HCT116 (cell line): Measurements from ENCODE around the gene NUDT16L1.

Experiments used
- CBX3 ChIP-seq: IDR thresholded peaks from 2 replicates; pipeline ENCODE4 v1.6.1; 2012; ENCODE audit warnings: low read depth
- EZH2phosphoT487 ChIP-seq: fragments of 200-600 bp; IDR thresholded peaks from 2 replicates; pipeline ENCODE4 v1.6.1; 2018; ENCODE audit warnings: antibody characterized with exemption, borderline replicate concordance
- SP1 ChIP-seq: IDR thresholded peaks from 2 replicates; pipeline ENCODE4 v1.6.1; 2012; ENCODE audit warnings: low read depth
- TCF7L2 ChIP-seq: IDR thresholded peaks from 2 replicates; pipeline ENCODE4 v1.7.0; 2011; ENCODE audit warnings: borderline replicate concordance, inconsistent platforms; ENCODE audit not compliant: insufficient read depth, insufficient read length; ENCODE audit errors: extremely low read depth
- YY1 ChIP-seq: IDR thresholded peaks from 2 replicates; pipeline ENCODE4 v1.6.1; 2011; ENCODE audit warnings: low read length, low read depth, moderate library complexity, mild to moderate bottlenecking; ENCODE audit not compliant: insufficient replicate concordance; ENCODE audit errors: extremely low read depth
- ZFX ChIP-seq: fragments of 450-650 bp; IDR thresholded peaks from 2 replicates; pipeline ENCODE4 v1.6.1; 2017
- TF ChIP-seq, protein P1 (sequence below): IDR thresholded peaks from 2 replicates; pipeline ENCODE4 v1.6.1; 2012
- TF ChIP-seq, protein P2 (sequence below), 3 experiments: fragments of 200-600 bp in 1 of 3; sonication (generic) in 1 of 3; IDR thresholded peaks in 2 of 3; conservative IDR thresholded peaks in 1 of 3; 2 replicates each; pipeline ENCODE4 v1.5.1; 2012 to 2017; ENCODE audit warnings: low read depth in 2 of 3, low read length in 2 of 3, antibody characterized with exemption in 1 of 3, borderline replicate concordance in 1 of 3, control low read depth in 1 of 3, mild to moderate bottlenecking in 1 of 3, mixed read lengths in 1 of 3, mixed run types in 1 of 3, moderate library complexity in 1 of 3; ENCODE audit not compliant: insufficient read depth in 1 of 3
- TF ChIP-seq, protein P3 (sequence below): IDR thresholded peaks from 2 replicates; pipeline ENCODE4 v1.6.1; 2012

DNA sequence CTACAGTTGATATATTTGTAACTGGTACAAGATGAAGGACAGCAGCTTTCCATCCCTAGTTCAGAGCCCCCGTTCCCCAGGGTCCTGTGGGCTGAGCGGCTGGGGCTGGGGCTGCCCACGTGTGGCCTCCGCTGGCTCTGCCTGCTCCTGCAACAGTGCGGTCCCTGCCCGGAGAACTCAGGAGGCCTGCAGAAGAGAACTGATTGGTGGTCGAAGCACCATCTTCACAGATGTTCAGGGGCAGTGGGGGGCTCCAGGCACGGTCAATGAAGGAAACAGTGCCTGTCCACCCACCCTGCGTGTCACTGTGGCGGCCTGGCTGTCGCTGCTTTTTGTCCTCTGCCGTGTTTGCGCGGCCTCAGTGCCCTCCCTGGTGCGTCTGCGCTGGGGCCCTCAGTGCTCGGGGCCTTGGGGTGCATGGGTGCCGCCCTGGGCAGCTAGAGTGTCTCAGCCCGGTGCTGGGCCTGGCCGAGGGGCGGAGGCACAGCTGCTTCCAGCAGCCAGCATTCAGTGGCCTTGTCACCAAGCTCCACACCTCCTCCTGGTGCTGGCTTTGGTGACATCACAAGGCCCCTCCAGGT is 4.2 kb upstream of the NUDT16L1 start:
- TF ChIP-seq, protein P1, sequence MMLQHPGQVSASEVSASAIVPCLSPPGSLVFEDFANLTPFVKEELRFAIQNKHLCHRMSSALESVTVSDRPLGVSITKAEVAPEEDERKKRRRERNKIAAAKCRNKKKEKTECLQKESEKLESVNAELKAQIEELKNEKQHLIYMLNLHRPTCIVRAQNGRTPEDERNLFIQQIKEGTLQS, result no peak
- TF ChIP-seq, protein P2, sequence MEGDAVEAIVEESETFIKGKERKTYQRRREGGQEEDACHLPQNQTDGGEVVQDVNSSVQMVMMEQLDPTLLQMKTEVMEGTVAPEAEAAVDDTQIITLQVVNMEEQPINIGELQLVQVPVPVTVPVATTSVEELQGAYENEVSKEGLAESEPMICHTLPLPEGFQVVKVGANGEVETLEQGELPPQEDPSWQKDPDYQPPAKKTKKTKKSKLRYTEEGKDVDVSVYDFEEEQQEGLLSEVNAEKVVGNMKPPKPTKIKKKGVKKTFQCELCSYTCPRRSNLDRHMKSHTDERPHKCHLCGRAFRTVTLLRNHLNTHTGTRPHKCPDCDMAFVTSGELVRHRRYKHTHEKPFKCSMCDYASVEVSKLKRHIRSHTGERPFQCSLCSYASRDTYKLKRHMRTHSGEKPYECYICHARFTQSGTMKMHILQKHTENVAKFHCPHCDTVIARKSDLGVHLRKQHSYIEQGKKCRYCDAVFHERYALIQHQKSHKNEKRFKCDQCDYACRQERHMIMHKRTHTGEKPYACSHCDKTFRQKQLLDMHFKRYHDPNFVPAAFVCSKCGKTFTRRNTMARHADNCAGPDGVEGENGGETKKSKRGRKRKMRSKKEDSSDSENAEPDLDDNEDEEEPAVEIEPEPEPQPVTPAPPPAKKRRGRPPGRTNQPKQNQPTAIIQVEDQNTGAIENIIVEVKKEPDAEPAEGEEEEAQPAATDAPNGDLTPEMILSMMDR (IDR thresholded peaks at IDR 0.05 in 2 of 3, conservative IDR thresholded peaks at IDR 0.05 in 1 of 3; ENCODE audit: borderline replicate concordance in 1 of 3, insufficient read depth in 1 of 3, low read depth in 2 of 3, low read length in 2 of 3), result no peak
- TF ChIP-seq SP1 (no peak), EZH2phosphoT487 (no peak), YY1 (no peak), ZFX (no peak), CBX3 (no peak), TCF7L2 (no peak)
- TF ChIP-seq, protein P3, sequence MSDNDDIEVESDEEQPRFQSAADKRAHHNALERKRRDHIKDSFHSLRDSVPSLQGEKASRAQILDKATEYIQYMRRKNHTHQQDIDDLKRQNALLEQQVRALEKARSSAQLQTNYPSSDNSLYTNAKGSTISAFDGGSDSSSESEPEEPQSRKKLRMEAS, result no peak
